Measurements from ENCODE around the gene S100A1. TPM values are rescaled to one million over a fixed set of nuclear protein-coding genes. Genes with fewer than 3 reads are reported as not detected.

The S100A1 gene
- not detected in 2 replicates for total RNA-seq

GRCh38 chr1:153627715-153628626, at the start of gene S100A1:
TSS of gene S100A1 (plus strand) at chr1:153628434. CDS start at chr1:153630522, 2,088 bp downstream.

GRCh38 chr1:153612755-153613331, 15.4 kb upstream of the S100A1 start, which contains the start of gene S100A16:
TSS of gene S100A16 (minus strand) at chr1:153613137. CDS start at chr1:153608151, 4,986 bp downstream.

GRCh38 chr1:153616144-153616916, 11.9 kb upstream of the S100A1 start, which contains the start of gene S100A14:
TSS of gene S100A14 (minus strand) at chr1:153616325. CDS start at chr1:153615858, 467 bp downstream.

GRCh38 chr1:153626904-153627714, 1.1 kb upstream of the S100A1 start, which contains the start of gene S100A13:
TSS of gene S100A13 (minus strand) at chr1:153627505. CDS start at chr1:153626472, 1,033 bp downstream.

GRCh38 chr1:153633754-153634665, 5.8 kb downstream of the S100A1 start, which contains the start of gene CHTOP:
TSS of gene CHTOP (plus strand) at chr1:153634066. CDS start at chr1:153636589, 2,523 bp downstream.

GRCh38 chr1:153658400-153659174, 30.4 kb downstream of the S100A1 start, which contains the start of gene SNAPIN:
TSS of gene SNAPIN (plus strand) at chr1:153658703. CDS start at chr1:153658744, 41 bp downstream.

GRCh38 chr1:153670859-153671627, 42.8 kb downstream of the S100A1 start, which contains the start of gene ILF2:
TSS of gene ILF2 (minus strand) at chr1:153670993. CDS start at chr1:153670922, 71 bp downstream.

GRCh38 chr1:153678519-153679336, 50.5 kb downstream of the S100A1 start, which contains the start of gene NPR1:
TSS of gene NPR1 (plus strand) at chr1:153678688. CDS start at chr1:153679109, 421 bp downstream.

Other genes with a start within 250 kb of the S100A1 start
- not detected in 2 replicates for gene S100A8, start 237.4 kb upstream of the S100A1 start, total RNA-seq
- not detected in 2 replicates for gene S100A7A, start 211.9 kb upstream of the S100A1 start, total RNA-seq
- not detected in 2 replicates for gene S100A7, start 167.8 kb upstream of the S100A1 start, total RNA-seq
- 557 and 593 TPM in 2 replicates for gene S100A6, start 92.4 kb upstream of the S100A1 start, total RNA-seq
- gene S100A5, start 87.5 kb upstream of the S100A1 start, total RNA-seq: not detected in 2 replicates
- 1.2 and 2.1 TPM in 2 replicates for gene S100A4, start 82.6 kb upstream of the S100A1 start, total RNA-seq
- 0.53 and 0.79 TPM in 2 replicates for gene S100A3, start 79.2 kb upstream of the S100A1 start, total RNA-seq
- 2.4 and 3.1 TPM in 2 replicates for gene S100A2, start 62.6 kb upstream of the S100A1 start, total RNA-seq
- gene S100A16, start 15.3 kb upstream of the S100A1 start, total RNA-seq: 530 TPM in 2 replicates
- not detected in 2 replicates for gene S100A14, start 12.1 kb upstream of the S100A1 start, total RNA-seq
- gene S100A13, start 929 bp upstream of the S100A1 start, total RNA-seq: 96.9 and 122 TPM in 2 replicates
- gene CHTOP, start 5.6 kb downstream of the S100A1 start, total RNA-seq: 44.3 and 46.4 TPM in 2 replicates
- 42.9 and 46.0 TPM in 2 replicates for gene SNAPIN, start 30.3 kb downstream of the S100A1 start, total RNA-seq
- 321 and 376 TPM in 2 replicates for gene ILF2, start 42.6 kb downstream of the S100A1 start, total RNA-seq
- 3.7 and 7.8 TPM in 2 replicates for gene NPR1, start 50.3 kb downstream of the S100A1 start, total RNA-seq
- 49.9 and 55.4 TPM in 2 replicates for gene INTS3, start 99.6 kb downstream of the S100A1 start, total RNA-seq
- gene SLC27A3, start 147.0 kb downstream of the S100A1 start, total RNA-seq: 14.9 and 19.1 TPM in 2 replicates

All from thoracic aorta endothelial cell (primary cell).